ENCODE results near the gene CUTA.

The CUTA gene

GRCh38 chr6:33412140-33413009 lies 5.5 kb downstream of the CUTA start:
- no peak overlapping the region for H3K9ac ChIP-seq (ENCODE audit: low read depth, low read length, poor library complexity, severe bottlenecking)
- no peaks in the 10 kb centered on the region for H3K9me2 ChIP-seq (replicated peaks; ENCODE audit: low read depth, low read length)
- H3K36me3 ChIP-seq (ENCODE audit: insufficient read depth, low read length), result peaks cover 13% of the 10 kb centered on the region; the same call in 1 of the 2 replicates
- peak overlapping the region; percentile 98 for H3K4me2 ChIP-seq (ENCODE audit: low read depth, low read length, poor library complexity, severe bottlenecking)
- no peaks in the 10 kb centered on the region for H3K27me3 ChIP-seq (ENCODE audit: insufficient read depth, low read length, poor library complexity, severe bottlenecking)
- H3K4me1 ChIP-seq (ENCODE audit: insufficient read depth, low read length, poor library complexity, severe bottlenecking), result peaks cover 43% of the 10 kb centered on the region
- no peak overlapping the region for H3K4me3 ChIP-seq (ENCODE audit: low read length, poor library complexity, severe bottlenecking)
- no peak overlapping the region for H2AFZ ChIP-seq (ENCODE audit: low read length)
- peaks cover 54% of the 10 kb centered on the region for H3K79me2 ChIP-seq (ENCODE audit: insufficient read depth, low read length)
- peaks cover 42% of the 10 kb centered on the region for H4K20me1 ChIP-seq (ENCODE audit: insufficient read depth, low read length, poor library complexity, severe bottlenecking)
- no peaks in the 10 kb centered on the region for H3K9me3 ChIP-seq (ENCODE audit: insufficient read depth, low read depth, low read length)
- TF ChIP-seq CTCF (conservative IDR thresholded peaks at IDR 0.05; ENCODE audit: low read length), result no peak
- TF ChIP-seq EZH2phosphoT487 (IDR thresholded peaks at IDR 0.05; ENCODE audit: borderline replicate concordance), result no peak
- H3F3A ChIP-seq (ENCODE audit: low read depth), result peaks cover 18% of the 10 kb centered on the region

GRCh38 chr6:33411632-33412005 lies 6.3 kb downstream of the CUTA start:
- H3K36me3 ChIP-seq (ENCODE audit: insufficient read depth, low read length), result peaks cover 20% of the 10 kb centered on the region; the same call in 1 of the 2 replicates
- no peak for TF ChIP-seq EZH2phosphoT487 (IDR thresholded peaks at IDR 0.05; ENCODE audit: borderline replicate concordance)
- no peak for TF ChIP-seq CTCF (conservative IDR thresholded peaks at IDR 0.05; ENCODE audit: low read length)

GRCh38 chr6:33410711-33411631 lies 6.9 kb downstream of the CUTA start, which contains the start of gene PHF1:
TSS of gene PHF1 (plus strand) at chr6:33411014. CDS start at chr6:33412264, 1,250 bp downstream.
- Histone ChIP-seq H3K9me3 (ENCODE audit: insufficient read depth, low read depth, low read length) (no peaks in the 10 kb centered on the region), H3K4me3 (ENCODE audit: low read length, poor library complexity, severe bottlenecking) (peak within 1 kb of the TSS; percentile 82), H3K9me2 (replicated peaks; ENCODE audit: low read depth, low read length) (no peaks in the 10 kb centered on the region), H3K4me1 (ENCODE audit: insufficient read depth, low read length, poor library complexity, severe bottlenecking) (peaks cover 29% of the 10 kb centered on the region), H3K36me3 (ENCODE audit: insufficient read depth, low read length) (peaks cover 27% of the 10 kb centered on the region; the same call in 1 of the 2 replicates), H3K4me2 (ENCODE audit: low read depth, low read length, poor library complexity, severe bottlenecking) (peak within 1 kb of the TSS; percentile 98), H4K20me1 (ENCODE audit: insufficient read depth, low read length, poor library complexity, severe bottlenecking) (peaks cover 28% of the 10 kb centered on the region), H3K9ac (ENCODE audit: low read depth, low read length, poor library complexity, severe bottlenecking) (peak within 1 kb of the TSS; percentile 82), H2AFZ (ENCODE audit: low read length) (peak within 1 kb of the TSS; percentile 44), H3K27me3 (ENCODE audit: insufficient read depth, low read length, poor library complexity, severe bottlenecking) (no peaks in the 10 kb centered on the region), H3F3A (ENCODE audit: low read depth) (peaks cover 19% of the 10 kb centered on the region), H3K79me2 (ENCODE audit: insufficient read depth, low read length) (peaks cover 40% of the 10 kb centered on the region; the same call in 1 of the 2 replicates)
- 0 out of 2 replicates have a peak, but pooled peaks have one; percentile 19 for TF ChIP-seq CTCF (conservative IDR thresholded peaks at IDR 0.05; ENCODE audit: low read length)
- no peak for TF ChIP-seq EZH2phosphoT487 (IDR thresholded peaks at IDR 0.05; ENCODE audit: borderline replicate concordance)

More at GRCh38 chr6:33411632-33412005, 6.3 kb downstream of the CUTA start:
- Histone ChIP-seq H3K27me3 (ENCODE audit: insufficient read depth, low read length, poor library complexity, severe bottlenecking) (no peaks in the 10 kb centered on the region), H3K9ac (ENCODE audit: low read depth, low read length, poor library complexity, severe bottlenecking) (peak overlapping the region; percentile 82), H3F3A (ENCODE audit: low read depth) (peaks cover 19% of the 10 kb centered on the region), H3K9me2 (replicated peaks; ENCODE audit: low read depth, low read length) (no peaks in the 10 kb centered on the region), H2AFZ (ENCODE audit: low read length) (peak overlapping the region; percentile 35; the same call in 1 of the 2 replicates), H3K4me2 (ENCODE audit: low read depth, low read length, poor library complexity, severe bottlenecking) (peak overlapping the region; percentile 98), H3K9me3 (ENCODE audit: insufficient read depth, low read depth, low read length) (no peaks in the 10 kb centered on the region), H3K4me1 (ENCODE audit: insufficient read depth, low read length, poor library complexity, severe bottlenecking) (peaks cover 35% of the 10 kb centered on the region), H4K20me1 (ENCODE audit: insufficient read depth, low read length, poor library complexity, severe bottlenecking) (peaks cover 34% of the 10 kb centered on the region), H3K4me3 (ENCODE audit: low read length, poor library complexity, severe bottlenecking) (peak overlapping the region; percentile 82), H3K79me2 (ENCODE audit: insufficient read depth, low read length) (peaks cover 46% of the 10 kb centered on the region)
